Subcutaneous abdominal adipose tissue (tissue), 5 donors: ENCODE data around the gene EFR3B.

Experiments used
- H3K27ac ChIP-seq: one replicate; pipeline ENCODE4 v1.7.0; 2013; ENCODE audit warnings: low read depth, mild to moderate bottlenecking, inconsistent platforms, low read length, moderate library complexity
- H3K27me3 ChIP-seq, 5 donors: one replicate each; pipeline ENCODE4 v1.7.0; 2013; ENCODE audit warnings: low read length in 5 of 5, inconsistent platforms in 1 of 5; ENCODE audit not compliant: control insufficient read depth in 5 of 5, insufficient read depth in 4 of 5
- H3K36me3 ChIP-seq, 5 donors: one replicate each; pipeline ENCODE4 v1.7.0; 2013; ENCODE audit warnings: low read length in 5 of 5; ENCODE audit not compliant: control insufficient read depth in 5 of 5, insufficient read depth in 5 of 5
- H3K4me1 ChIP-seq, 5 donors: one replicate each; pipeline ENCODE4 v1.7.0; 2013; ENCODE audit warnings: low read length in 5 of 5, mild to moderate bottlenecking in 3 of 5, moderate library complexity in 1 of 5; ENCODE audit not compliant: control insufficient read depth in 5 of 5, insufficient read depth in 5 of 5
- H3K4me3 ChIP-seq, 5 donors: one replicate each; pipeline ENCODE4 v1.7.0; 2013; ENCODE audit warnings: low read length in 5 of 5, low read depth in 1 of 5
- H3K9ac ChIP-seq, 5 donors: one replicate each; pipeline ENCODE4 v1.7.0; 2013; ENCODE audit warnings: low read length in 5 of 5, mild to moderate bottlenecking in 4 of 5, moderate library complexity in 3 of 5
- H3K9me3 ChIP-seq, 5 donors: one replicate each; pipeline ENCODE4 v1.7.0; 2013; ENCODE audit warnings: low read length in 5 of 5; ENCODE audit not compliant: control insufficient read depth in 5 of 5
- donor health status: healthy.
- donor health status: healthy.
- donor health status: healthy.
- donor health status: healthy.
- donor health status: healthy.

EFR3B gene

GRCh38 chr2:25034081-25034480 is 7.8 kb upstream of the EFR3B start:
- no peak overlapping the region for H3K27ac ChIP-seq
- H3K4me1 ChIP-seq: peaks cover 0 to 8% (median 3%) of the 10 kb centered on the region in 5 donors
- no peak overlapping the region for H3K4me3 ChIP-seq
- no peaks in the 10 kb centered on the region for H3K9me3 ChIP-seq
- H3K9ac ChIP-seq: no peak overlapping the region
- H3K27me3 ChIP-seq: peaks cover 0 to 2% (median 0%) of the 10 kb centered on the region in 5 donors
- no peaks in the 10 kb centered on the region for H3K36me3 ChIP-seq

- Histone ChIP-seq H3K27me3 (peaks cover 0 to 2% (median 0%) of the 10 kb centered on the region in 5 donors), H3K9me3 (no peaks in the 10 kb centered on the region), H3K27ac (no peak overlapping the region), H3K4me3 (no peak overlapping the region), H3K9ac (no peak overlapping the region), H3K36me3 (no peaks in the 10 kb centered on the region), H3K4me1 (peaks cover 0 to 5% (median 2%) of the 10 kb centered on the region in 5 donors)
Measured at GRCh38 chr2:25035537-25036220, 6.2 kb upstream of the EFR3B start.

GRCh38 chr2:25036221-25036559 is 5.7 kb upstream of the EFR3B start:
- H3K27ac ChIP-seq: no peak overlapping the region

GRCh38 chr2:25039126-25039525 is 2.8 kb upstream of the EFR3B start:
- Histone ChIP-seq H3K4me3 (no peak overlapping the region), H3K27me3 (peaks cover 0 to 8% (median 1%) of the 10 kb centered on the region in 5 donors), H3K4me1 (peaks cover 3 to 22% (median 20%) of the 10 kb centered on the region in 5 donors), H3K9ac (no peak overlapping the region), H3K27ac (no peak overlapping the region), H3K36me3 (no peaks in the 10 kb centered on the region), H3K9me3 (no peaks in the 10 kb centered on the region)

More at GRCh38 chr2:25036221-25036559, 5.7 kb upstream of the EFR3B start:
- no peak overlapping the region for H3K9ac ChIP-seq
- H3K4me1 ChIP-seq: peaks cover 0 to 2% (median 2%) of the 10 kb centered on the region in 5 donors
- H3K4me3 ChIP-seq: no peak overlapping the region
- no peaks in the 10 kb centered on the region for H3K36me3 ChIP-seq
- H3K27me3 ChIP-seq: peaks cover 0 to 2% (median 0%) of the 10 kb centered on the region in 5 donors
- no peaks in the 10 kb centered on the region for H3K9me3 ChIP-seq

- H3K36me3 ChIP-seq: no peaks in the 10 kb centered on the region
- no peak overlapping the region for H3K27ac ChIP-seq
Measured at GRCh38 chr2:25041307-25041927, 459 bp upstream of the EFR3B start.

GRCh38 chr2:25042321-25043240 is 705 bp downstream of the EFR3B start:
- peaks cover 3 to 22% (median 20%) of the 10 kb centered on the region in 5 donors for H3K4me1 ChIP-seq
- H3K27ac ChIP-seq: no peak overlapping the region
- H3K36me3 ChIP-seq: no peaks in the 10 kb centered on the region
- no peaks in the 10 kb centered on the region for H3K9me3 ChIP-seq
- H3K9ac ChIP-seq: peak overlapping the region in 4 of 5 donors; percentile 41 to 72 (median 68)
- peaks cover 0 to 10% (median 4%) of the 10 kb centered on the region in 5 donors for H3K27me3 ChIP-seq
- peak overlapping the region; percentile 65 to 80 (median 75) for H3K4me3 ChIP-seq

More at GRCh38 chr2:25041307-25041927, 459 bp upstream of the EFR3B start:
- no peaks in the 10 kb centered on the region for H3K9me3 ChIP-seq
- no peak overlapping the region for H3K9ac ChIP-seq
- peaks cover 3 to 22% (median 20%) of the 10 kb centered on the region in 5 donors for H3K4me1 ChIP-seq
- H3K4me3 ChIP-seq: peak overlapping the region; percentile 63 to 74 (median 72)
- H3K27me3 ChIP-seq: peaks cover 0 to 10% (median 4%) of the 10 kb centered on the region in 5 donors

- no peaks in the 10 kb centered on the region for H3K9me3 ChIP-seq
- no peaks in the 10 kb centered on the region for H3K36me3 ChIP-seq
- peak overlapping the region in 4 of 5 donors; percentile 65 to 80 (median 75) for H3K4me3 ChIP-seq
- no peak overlapping the region for H3K27ac ChIP-seq
- H3K4me1 ChIP-seq: peaks cover 3 to 22% (median 20%) of the 10 kb centered on the region in 5 donors
- peak overlapping the region in 2 of 5 donors; percentile 68 for H3K9ac ChIP-seq
- peaks cover 0 to 10% (median 4%) of the 10 kb centered on the region in 5 donors for H3K27me3 ChIP-seq
Measured at GRCh38 chr2:25043241-25043867, 1.5 kb downstream of the EFR3B start.

- H3K9ac ChIP-seq: no peak overlapping the region
- H3K4me1 ChIP-seq: peaks cover 3 to 22% (median 20%) of the 10 kb centered on the region in 5 donors
- no peaks in the 10 kb centered on the region for H3K36me3 ChIP-seq
- H3K9me3 ChIP-seq: no peaks in the 10 kb centered on the region
- H3K4me3 ChIP-seq: no peak overlapping the region
- no peak overlapping the region for H3K27ac ChIP-seq
- peaks cover 0 to 10% (median 4%) of the 10 kb centered on the region in 5 donors for H3K27me3 ChIP-seq
Measured at GRCh38 chr2:25044011-25044410, 2.1 kb downstream of the EFR3B start.

- Histone ChIP-seq H3K9ac (no peak overlapping the region), H3K9me3 (no peaks in the 10 kb centered on the region), H3K36me3 (no peaks in the 10 kb centered on the region), H3K27me3 (peaks cover 0 to 10% (median 4%) of the 10 kb centered on the region in 5 donors), H3K4me3 (no peak overlapping the region), H3K27ac (no peak overlapping the region), H3K4me1 (peaks cover 3 to 22% (median 20%) of the 10 kb centered on the region in 5 donors)
Measured at GRCh38 chr2:25044990-25045389, 3.1 kb downstream of the EFR3B start.
